ENCODE data around the gene ZNF43. TPM values are rescaled to one million over a fixed set of nuclear protein-coding genes. Genes with fewer than 3 reads are reported as not detected.
"Not testable (repeated sequence)": the region's sequence is repeated elsewhere in the genome, so short reads cannot be mapped to it uniquely, and the experiment has no call there.

Gene ZNF43
- 10 to 100 TPM; 27.4 to 28.6 TPM for total RNA-seq

- Mint-ChIP-seq H3K36me3 (ENCODE audit: low read depth) (peaks cover 68% of the 10 kb centered on the region), H3K4me3 (peak within 1 kb of the TSS; percentile 99), H3K4me1 (ENCODE audit: low read depth) (peaks cover 40% of the 10 kb centered on the region), H3K9me3 (peaks cover 3% of the 10 kb centered on the region), H3K27me3 (no peaks in the 10 kb centered on the region), H3K27ac (peak within 1 kb of the TSS; percentile 100)
- ChIA-PET CTCF (interaction anchor here (2.0 to 3.2 kb wide), 2 partner anchors 16 to 68 kb away, joined by 7 to 13 read pairs; partner anchors contain the start of gene ZNF100), POLR2A (interaction anchor here (0.6 to 3.2 kb wide), 12 partner anchors 11 to 789 kb away, joined by 3 to 23 read pairs (median 4); partner anchors contain the start of genes ZNF100 and ZNF429)
- TF ChIP-seq CTCF (IDR thresholded peaks at IDR 0.05): no peak
- intact Hi-C loops (cut with micrococcal nuclease): no loop called here
- peak; percentile 98 for DNase-seq
- ATAC-seq: peak; percentile 97
Measured at GRCh38 chr19:21835810-21836444, at the start of gene ZNF43. ZNF43 (minus strand) TSS chr19:21836182; CDS start chr19:21836038, 144 bp downstream.

GRCh38 chr19:21885516-21885915 lies 49.5 kb upstream of the ZNF43 start:
- POLR2A ChIA-PET; H3K4me1 Mint-ChIP-seq (ENCODE audit: low read depth); H3K36me3 Mint-ChIP-seq (ENCODE audit: low read depth); DNase-seq; intact Hi-C loops (cut with micrococcal nuclease); H3K9me3 Mint-ChIP-seq; H3K27ac Mint-ChIP-seq; H3K4me3 Mint-ChIP-seq; ATAC-seq; CTCF ChIA-PET: not testable (repeated sequence)
- H3K27me3 Mint-ChIP-seq: peaks cover 12% of the 10 kb centered on the region

- POLR2A ChIA-PET; H3K9me3 Mint-ChIP-seq; H3K36me3 Mint-ChIP-seq (ENCODE audit: low read depth); H3K4me3 Mint-ChIP-seq; DNase-seq; H3K27ac Mint-ChIP-seq; CTCF ChIA-PET; H3K4me1 Mint-ChIP-seq (ENCODE audit: low read depth); intact Hi-C loops (cut with micrococcal nuclease); ATAC-seq: not testable (repeated sequence)
- H3K27me3 Mint-ChIP-seq: peaks cover 12% of the 10 kb centered on the region
Measured at GRCh38 chr19:21884786-21885185, 48.8 kb upstream of the ZNF43 start.

GRCh38 chr19:21883516-21883915 lies 47.5 kb upstream of the ZNF43 start:
- TF ChIP-seq CTCF (IDR thresholded peaks at IDR 0.05): no peak
- H3K36me3 Mint-ChIP-seq (ENCODE audit: low read depth): no peaks in the 10 kb centered on the region
- H3K27me3 Mint-ChIP-seq: peaks cover 9% of the 10 kb centered on the region
- no peak overlapping the region for H3K27ac Mint-ChIP-seq
- ChIA-PET POLR2A (no interaction called here), CTCF (no interaction called here)
- no peaks in the 10 kb centered on the region for H3K9me3 Mint-ChIP-seq
- intact Hi-C loops (cut with micrococcal nuclease): no loop called here
- H3K4me1 Mint-ChIP-seq (ENCODE audit: low read depth): no peaks in the 10 kb centered on the region
- no peak for ATAC-seq
- H3K4me3 Mint-ChIP-seq: no peak overlapping the region
- no peak for DNase-seq

- H3K27me3 Mint-ChIP-seq; H3K27ac Mint-ChIP-seq; ATAC-seq; intact Hi-C loops (cut with micrococcal nuclease); POLR2A ChIA-PET; H3K4me1 Mint-ChIP-seq (ENCODE audit: low read depth); CTCF ChIA-PET; H3K36me3 Mint-ChIP-seq (ENCODE audit: low read depth); H3K9me3 Mint-ChIP-seq; H3K4me3 Mint-ChIP-seq: not testable (repeated sequence)
- peak; percentile 26 for TF ChIP-seq CTCF (IDR thresholded peaks at IDR 0.05)
- DNase-seq: peak; percentile 47
Measured at GRCh38 chr19:21880761-21881160, 44.8 kb upstream of the ZNF43 start.

GRCh38 chr19:21878646-21879045 lies 42.7 kb upstream of the ZNF43 start:
- ATAC-seq (no peak), DNase-seq (no peak)
- Mint-ChIP-seq H3K27ac (no peak overlapping the region), H3K4me1 (ENCODE audit: low read depth) (no peaks in the 10 kb centered on the region), H3K4me3 (no peak overlapping the region), H3K36me3 (ENCODE audit: low read depth) (no peaks in the 10 kb centered on the region), H3K9me3 (no peaks in the 10 kb centered on the region), H3K27me3 (peaks cover 3% of the 10 kb centered on the region)
- POLR2A ChIA-PET: no interaction called here
- intact Hi-C loops (cut with micrococcal nuclease): no loop called here
- CTCF ChIA-PET: no interaction called here
- no peak for TF ChIP-seq CTCF (IDR thresholded peaks at IDR 0.05)

Data from activated CD8-positive, alpha-beta T cell treated with anti-CD3 and anti-CD28 coated beads for 36 hours (primary cell).